Measurements from ENCODE around the gene METTL5.

DNA sequence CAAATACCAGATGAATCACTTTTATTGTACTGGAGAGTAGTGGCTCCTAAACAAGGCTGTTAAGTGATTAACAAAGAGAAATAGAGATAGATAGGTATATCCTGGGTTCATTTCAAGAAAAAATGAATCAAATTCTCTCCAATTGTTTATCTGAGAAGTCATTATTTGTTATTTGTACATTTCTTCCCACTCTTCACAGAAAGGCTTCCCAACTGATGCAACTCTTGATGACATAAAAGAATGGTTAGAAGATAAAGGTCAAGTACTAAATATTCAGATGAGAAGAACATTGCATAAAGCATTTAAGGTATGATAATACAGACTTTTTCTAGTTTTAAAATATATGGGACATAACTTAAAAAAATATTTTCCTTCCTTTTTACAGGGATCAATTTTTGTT, 18.1 kb downstream of the METTL5 start:
- no peak for TF ChIP-seq CTCF (IDR thresholded peaks at IDR 0.05)
- TF ChIP-seq POLR2AphosphoS5 (IDR thresholded peaks at IDR 0.05) = no peak
- no peak for TF ChIP-seq EP300 (IDR thresholded peaks at IDR 0.05)

Measured in upper lobe of left lung (tissue), 4 donors.